ENCODE data around the gene KLK10.

The KLK10 gene

GRCh38 chr19:51036519-51036918 lies 17.0 kb upstream of the KLK10 start:
- no peak for TF ChIP-seq CTCF (IDR thresholded peaks at IDR 0.05; ENCODE audit: borderline replicate concordance, insufficient read depth, low read depth, low read length)
- no peak overlapping the region for H3K4me3 ChIP-seq (ENCODE audit: low read depth, low read length)

- TF ChIP-seq CTCF (IDR thresholded peaks at IDR 0.05; ENCODE audit: borderline replicate concordance, insufficient read depth, low read depth, low read length): no peak
- H3K4me3 ChIP-seq (ENCODE audit: low read depth, low read length): no peak within 1 kb of the TSS
Measured at GRCh38 chr19:51034704-51035103, 15.2 kb upstream of the KLK10 start, which contains the start of gene KLK12. TSS of gene KLK12 (minus strand) at chr19:51035002. CDS start at chr19:51034621, 381 bp downstream.

- H3K4me3 ChIP-seq (ENCODE audit: low read depth, low read length): no peak overlapping the region
Measured at GRCh38 chr19:51031880-51032225, 12.3 kb upstream of the KLK10 start.

GRCh38 chr19:51031220-51031879 lies 11.8 kb upstream of the KLK10 start:
- H3K4me3 ChIP-seq (ENCODE audit: low read depth, low read length): no peak overlapping the region
- TF ChIP-seq CTCF (IDR thresholded peaks at IDR 0.05; ENCODE audit: borderline replicate concordance, insufficient read depth, low read depth, low read length): no peak

More at GRCh38 chr19:51031880-51032225, 12.3 kb upstream of the KLK10 start:
- no peak for TF ChIP-seq CTCF (IDR thresholded peaks at IDR 0.05; ENCODE audit: borderline replicate concordance, insufficient read depth, low read depth, low read length)

GRCh38 chr19:51030631-51031030 lies 11.1 kb upstream of the KLK10 start:
- TF ChIP-seq CTCF (IDR thresholded peaks at IDR 0.05; ENCODE audit: borderline replicate concordance, insufficient read depth, low read depth, low read length): no peak
- H3K4me3 ChIP-seq (ENCODE audit: low read depth, low read length): no peak overlapping the region

- no peak overlapping the region for H3K4me3 ChIP-seq (ENCODE audit: low read depth, low read length)
- TF ChIP-seq CTCF (IDR thresholded peaks at IDR 0.05; ENCODE audit: borderline replicate concordance, insufficient read depth, low read depth, low read length): no peak
Measured at GRCh38 chr19:51029718-51030117, 10.2 kb upstream of the KLK10 start.

- TF ChIP-seq CTCF (IDR thresholded peaks at IDR 0.05; ENCODE audit: borderline replicate concordance, insufficient read depth, low read depth, low read length): no peak
- H3K4me3 ChIP-seq (ENCODE audit: low read depth, low read length): no peak overlapping the region
Measured at GRCh38 chr19:51027873-51028272, 8.4 kb upstream of the KLK10 start.
